Peyer's patch (tissue), 4 donors: ENCODE results near the gene SLC27A1.

Experiments used
- CTCF ChIP-seq, 6 experiments: fragments of 450-650 bp in 4 of 6; fragments of 200-600 bp in 2 of 6; sonication (generic) in 1 of 6; IDR thresholded peaks; one replicate each; pipeline ENCODE4 v1.5.1; 2017 to 2019; ENCODE audit warnings: antibody characterized with exemption in 6 of 6, mild to moderate bottlenecking in 3 of 6, moderate library complexity in 1 of 6
- POLR2A ChIP-seq, 2 donors: fragments of 450-650 bp; IDR thresholded peaks; one replicate each; pipeline ENCODE4 v1.5.1; 2017; ENCODE audit warnings: antibody characterized with exemption in 2 of 2, mild to moderate bottlenecking in 2 of 2, moderate library complexity in 2 of 2

- TF ChIP-seq POLR2A (IDR thresholded peaks at IDR 0.05) (no peak), CTCF (IDR thresholded peaks at IDR 0.05) (no peak)
These were observed 33.5 kb upstream of the SLC27A1 start for GRCh38 chr19:17436874-17437267.
